Tibial nerve (tissue), 4 donors: ENCODE data around the gene TSPAN2.

Source experiments
- EP300 ChIP-seq, 2 donors: sonication (generic); formaldehyde crosslinking; IDR thresholded peaks; one replicate each; pipeline ENCODE4 v1.6.1; 2017; ENCODE audit warnings: antibody characterized with exemption in 2 of 2, mild to moderate bottlenecking in 1 of 2
- POLR2A ChIP-seq, 2 donors: fragments of 450-650 bp; IDR thresholded peaks; one replicate each; pipeline ENCODE4 v1.6.1; 2017; ENCODE audit warnings: antibody characterized with exemption in 2 of 2, mild to moderate bottlenecking in 2 of 2, moderate library complexity in 2 of 2
- TF ChIP-seq, protein P1 (sequence below), 5 experiments: fragments of 200-600 bp in 3 of 5; fragments of 450-650 bp in 2 of 5; sonication (generic) in 3 of 5; IDR thresholded peaks; one replicate each; pipeline ENCODE4 v1.5.1; 2016 to 2019; ENCODE audit warnings: antibody characterized with exemption in 5 of 5, mild to moderate bottlenecking in 3 of 5, moderate library complexity in 2 of 5

DNA sequence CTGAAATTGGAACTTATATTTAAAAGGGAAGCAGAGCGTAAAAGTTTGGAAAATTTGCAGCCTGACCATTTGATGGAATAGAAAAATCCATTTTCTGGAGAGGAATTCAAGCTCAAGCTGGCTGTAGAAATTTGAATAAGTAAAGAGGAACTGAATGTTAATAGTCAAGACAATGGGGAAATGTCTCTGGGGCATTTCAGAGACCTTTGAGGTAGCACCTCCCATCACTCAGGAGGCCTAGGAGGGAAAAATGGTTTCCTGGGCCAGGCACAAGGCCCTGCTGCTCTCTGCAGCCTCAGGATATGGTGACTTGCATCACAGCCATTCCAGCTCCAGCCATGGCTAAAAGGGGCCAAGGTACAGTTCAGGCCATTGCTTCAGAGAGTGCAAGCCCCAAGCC is 77.3 kb downstream of the TSPAN2 start:
- TF ChIP-seq, protein P1, sequence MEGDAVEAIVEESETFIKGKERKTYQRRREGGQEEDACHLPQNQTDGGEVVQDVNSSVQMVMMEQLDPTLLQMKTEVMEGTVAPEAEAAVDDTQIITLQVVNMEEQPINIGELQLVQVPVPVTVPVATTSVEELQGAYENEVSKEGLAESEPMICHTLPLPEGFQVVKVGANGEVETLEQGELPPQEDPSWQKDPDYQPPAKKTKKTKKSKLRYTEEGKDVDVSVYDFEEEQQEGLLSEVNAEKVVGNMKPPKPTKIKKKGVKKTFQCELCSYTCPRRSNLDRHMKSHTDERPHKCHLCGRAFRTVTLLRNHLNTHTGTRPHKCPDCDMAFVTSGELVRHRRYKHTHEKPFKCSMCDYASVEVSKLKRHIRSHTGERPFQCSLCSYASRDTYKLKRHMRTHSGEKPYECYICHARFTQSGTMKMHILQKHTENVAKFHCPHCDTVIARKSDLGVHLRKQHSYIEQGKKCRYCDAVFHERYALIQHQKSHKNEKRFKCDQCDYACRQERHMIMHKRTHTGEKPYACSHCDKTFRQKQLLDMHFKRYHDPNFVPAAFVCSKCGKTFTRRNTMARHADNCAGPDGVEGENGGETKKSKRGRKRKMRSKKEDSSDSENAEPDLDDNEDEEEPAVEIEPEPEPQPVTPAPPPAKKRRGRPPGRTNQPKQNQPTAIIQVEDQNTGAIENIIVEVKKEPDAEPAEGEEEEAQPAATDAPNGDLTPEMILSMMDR (IDR thresholded peaks at IDR 0.05) = no peak
- no peak for TF ChIP-seq EP300 (IDR thresholded peaks at IDR 0.05)
- no peak for TF ChIP-seq POLR2A (IDR thresholded peaks at IDR 0.05)
